ENCODE results near the gene MAK. TPM values are rescaled to one million over a fixed set of nuclear protein-coding genes. Genes with fewer than 3 reads are reported as not detected.

Gene MAK
- total RNA-seq, 1 experiment from 2014 or later, result 0.06 TPM

- CTCF ChIA-PET, result no interaction called here
- no peak for DNase-seq (ENCODE audit: low spot score)
- H3K27me3 ChIP-seq (replicated peaks; ENCODE audit: insufficient read depth, low read depth, low read length, poor library complexity), result no peaks in the 10 kb centered on the region
- no peaks in the 10 kb centered on the region for H3K9me3 ChIP-seq (ENCODE audit: low read depth, low read length, poor library complexity, severe bottlenecking)
- POLR2A ChIA-PET (ENCODE audit: low non-redundant PET), result no interaction called here
- intact Hi-C loops (cut with micrococcal nuclease; ENCODE audit: unreplicated experiment), result no loop called here
- no peaks in the 10 kb centered on the region for H3K36me3 ChIP-seq (ENCODE audit: insufficient read depth, low read length, poor library complexity, severe bottlenecking)
- H3K27ac ChIP-seq (ENCODE audit: low read depth, low read length, poor library complexity, severe bottlenecking), result no peak overlapping the region
- no peak overlapping the region for H3K4me3 ChIP-seq (ENCODE audit: low read depth, low read length, poor library complexity, severe bottlenecking)
- TF ChIP-seq EZH2 (IDR thresholded peaks at IDR 0.05; ENCODE audit: borderline replicate concordance, low read depth, low read length, poor library complexity, severe bottlenecking), result no peak
- TF ChIP-seq CTCF (conservative IDR thresholded peaks at IDR 0.05; ENCODE audit: low read depth, low read length), result no peak
- no TSS peak for BruUV-seq (replicated peaks)
- H3K4me1 ChIP-seq (ENCODE audit: insufficient read depth, low read length, poor library complexity, severe bottlenecking), result no peaks in the 10 kb centered on the region
Measured at GRCh38 chr6:10809098-10809497, 29.2 kb downstream of the MAK start.

GRCh38 chr6:10808376-10808775 lies 30.0 kb downstream of the MAK start:
- intact Hi-C loops (cut with micrococcal nuclease; ENCODE audit: unreplicated experiment), result no loop called here
- Histone ChIP-seq H3K36me3 (ENCODE audit: insufficient read depth, low read length, poor library complexity, severe bottlenecking) (no peaks in the 10 kb centered on the region), H3K4me1 (ENCODE audit: insufficient read depth, low read length, poor library complexity, severe bottlenecking) (no peaks in the 10 kb centered on the region), H3K27me3 (replicated peaks; ENCODE audit: insufficient read depth, low read depth, low read length, poor library complexity) (no peaks in the 10 kb centered on the region), H3K27ac (ENCODE audit: low read depth, low read length, poor library complexity, severe bottlenecking) (no peak overlapping the region), H3K9me3 (ENCODE audit: low read depth, low read length, poor library complexity, severe bottlenecking) (no peaks in the 10 kb centered on the region), H3K4me3 (ENCODE audit: low read depth, low read length, poor library complexity, severe bottlenecking) (no peak overlapping the region)
- BruUV-seq (replicated peaks), result no TSS peak
- POLR2A ChIA-PET (ENCODE audit: low non-redundant PET), result no interaction called here
- CTCF ChIA-PET, result no interaction called here
- no peak for DNase-seq (ENCODE audit: low spot score)
- TF ChIP-seq CTCF (conservative IDR thresholded peaks at IDR 0.05; ENCODE audit: low read depth, low read length), result no peak
- no peak for TF ChIP-seq EZH2 (IDR thresholded peaks at IDR 0.05; ENCODE audit: borderline replicate concordance, low read depth, low read length, poor library complexity, severe bottlenecking)

- ChIA-PET CTCF (interaction anchor here (0.6 to 1.1 kb wide), 2 partner anchors 268 to 375 kb away, joined by 3 to 4 read pairs; no protein-coding TSS in a partner anchor), POLR2A (ENCODE audit: low non-redundant PET) (no interaction called here)
- H3K27me3 ChIP-seq (replicated peaks; ENCODE audit: insufficient read depth, low read depth, low read length, poor library complexity), result no peaks in the 10 kb centered on the region
- peak; percentile 64 for DNase-seq (ENCODE audit: low spot score)
- H3K4me1 ChIP-seq (ENCODE audit: insufficient read depth, low read length, poor library complexity, severe bottlenecking), result no peaks in the 10 kb centered on the region
- H3K27ac ChIP-seq (ENCODE audit: low read depth, low read length, poor library complexity, severe bottlenecking), result no peak overlapping the region
- intact Hi-C loops (cut with micrococcal nuclease; ENCODE audit: unreplicated experiment), result loop anchor here (1.0 kb wide), 2 partner anchors 291 to 323 kb away; no protein-coding TSS in a partner anchor
- no TSS peak for BruUV-seq (replicated peaks)
- no peaks in the 10 kb centered on the region for H3K36me3 ChIP-seq (ENCODE audit: insufficient read depth, low read length, poor library complexity, severe bottlenecking)
- no peak overlapping the region for H3K4me3 ChIP-seq (ENCODE audit: low read depth, low read length, poor library complexity, severe bottlenecking)
- H3K9me3 ChIP-seq (ENCODE audit: low read depth, low read length, poor library complexity, severe bottlenecking), result no peaks in the 10 kb centered on the region
- TF ChIP-seq CTCF (conservative IDR thresholded peaks at IDR 0.05; ENCODE audit: low read depth, low read length) (peak; percentile 99), EZH2 (IDR thresholded peaks at IDR 0.05; ENCODE audit: borderline replicate concordance, low read depth, low read length, poor library complexity, severe bottlenecking) (no peak)
Measured at GRCh38 chr6:10801224-10801848, 37.0 kb downstream of the MAK start.

Data from A673 (cell line).